CD4-positive, alpha-beta T cell treated with Interleukin-1 beta for 1 hour (primary cell): Measurements from ENCODE around the gene DNAH14.

Experiments
- DNase-seq, 2 donors: peaks; one replicate each; pipeline ENCODE4 v3.0.0-alpha.2; 2020 to 2022

DNAH14 gene

DNA sequence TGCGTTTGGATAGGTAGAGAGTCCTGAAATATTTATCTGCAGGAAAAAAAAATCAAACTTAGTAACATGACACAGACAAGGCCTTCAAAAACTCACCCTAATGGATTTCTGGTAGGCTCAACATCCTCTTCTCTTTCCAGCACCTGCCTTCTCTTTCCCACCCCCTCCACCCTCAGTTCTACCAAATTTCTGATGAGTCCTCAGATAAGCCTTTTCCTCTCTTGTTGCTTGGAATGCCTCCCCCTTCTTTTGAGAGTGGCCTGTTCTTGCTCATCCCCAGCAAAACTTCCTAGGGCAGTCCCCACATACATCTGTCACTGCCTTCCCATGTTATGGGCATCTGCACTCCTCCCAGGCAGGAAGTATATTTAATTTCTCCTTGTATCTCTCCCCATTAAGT is 506.0 kb downstream of the DNAH14 start:
- DNase-seq: no peak

DNA sequence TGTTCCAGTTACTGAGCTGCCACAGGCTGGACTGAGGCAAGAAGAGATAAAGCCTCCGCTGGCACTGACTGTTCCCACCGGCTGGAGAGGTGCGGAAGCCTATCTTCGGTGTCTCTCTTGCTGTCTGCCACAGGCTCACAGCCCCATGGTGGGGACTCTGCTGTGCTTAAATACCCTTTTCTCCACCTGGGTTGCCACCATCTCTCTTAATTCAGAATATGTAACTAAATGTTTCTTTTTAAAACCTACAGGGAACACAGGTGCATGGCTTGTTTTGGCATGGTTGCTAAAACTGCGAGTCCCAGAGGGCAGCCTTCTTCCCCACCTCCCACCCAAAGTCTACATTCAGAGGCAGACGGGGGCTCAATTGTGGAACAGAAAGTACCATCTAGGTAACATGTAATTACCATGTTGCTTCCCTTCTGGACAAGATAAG is 506.5 kb downstream of the DNAH14 start:
- DNase-seq: no peak

DNA sequence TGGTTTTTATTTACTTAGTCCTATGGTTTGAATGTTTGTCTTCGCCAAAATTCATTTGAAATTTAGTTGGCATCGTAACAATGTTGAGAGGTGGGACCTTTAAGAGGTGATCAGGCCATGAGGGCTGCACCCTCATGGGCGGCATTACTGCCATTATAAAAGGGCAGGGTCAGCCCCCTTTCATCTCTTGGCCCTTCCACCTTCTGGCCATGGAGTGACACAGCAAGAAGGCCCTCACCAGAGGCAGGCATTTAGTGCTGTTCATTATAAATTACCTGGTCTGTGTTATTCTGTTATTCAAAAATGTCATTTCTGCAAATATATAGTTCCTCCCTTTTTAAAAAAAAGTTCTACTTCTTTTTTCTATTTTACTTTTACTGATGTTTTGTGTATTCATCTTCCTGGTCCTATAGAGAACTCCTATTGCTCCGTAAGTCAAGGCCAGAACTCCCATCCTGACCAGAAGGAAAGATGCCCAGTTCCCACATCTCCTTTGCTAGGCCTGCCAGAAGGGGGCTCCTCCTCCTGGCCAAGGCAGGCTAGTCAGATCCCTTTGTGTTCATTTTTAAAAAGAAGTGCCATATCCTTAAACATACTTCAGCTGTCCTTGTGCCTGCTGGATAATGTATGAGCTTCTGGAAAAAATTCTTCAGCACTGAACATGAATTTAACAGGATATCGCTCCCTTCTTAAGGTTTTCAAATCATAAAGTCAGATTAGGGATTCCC is 508.4 kb downstream of the DNAH14 start:
- no peak for DNase-seq

DNA sequence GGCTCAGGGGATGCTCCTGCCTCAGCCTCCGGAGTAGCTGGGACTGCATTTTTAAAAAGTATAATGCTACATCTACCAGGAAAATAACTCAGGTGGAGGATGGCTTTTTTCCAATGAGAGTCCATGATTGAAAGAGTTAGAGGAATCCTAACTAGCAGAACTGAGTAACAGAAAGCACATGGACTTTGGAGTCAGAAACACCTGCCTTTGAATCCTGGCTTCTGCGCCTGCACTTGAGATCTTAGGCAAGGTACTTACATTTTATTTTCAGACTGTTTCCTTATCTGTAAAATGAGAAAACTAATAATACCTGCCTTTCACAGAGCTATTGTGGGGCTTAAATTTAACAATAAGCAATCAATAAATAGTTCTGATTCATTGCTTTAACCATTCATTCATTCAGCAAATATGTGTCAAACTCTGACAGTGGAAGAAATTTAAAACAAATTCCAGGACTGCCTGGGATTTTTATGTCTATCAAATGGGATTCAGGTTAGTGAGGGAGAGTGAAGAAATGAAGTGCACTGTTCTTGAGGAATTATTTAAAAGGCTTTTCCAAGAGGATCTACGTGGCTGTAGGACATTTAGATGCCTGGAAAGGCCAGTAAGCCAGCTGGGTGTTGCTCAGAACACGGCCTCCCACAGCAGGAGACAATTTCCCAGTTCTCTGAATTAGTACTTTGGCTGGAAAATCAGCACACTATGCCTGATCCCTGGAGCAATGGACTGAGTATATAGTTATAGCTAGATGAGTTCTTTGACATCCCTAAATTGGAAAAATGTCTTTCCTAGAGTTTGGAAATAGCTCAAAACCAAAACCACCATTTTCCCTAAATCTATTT is 511.1 kb downstream of the DNAH14 start:
- no peak for DNase-seq

DNA sequence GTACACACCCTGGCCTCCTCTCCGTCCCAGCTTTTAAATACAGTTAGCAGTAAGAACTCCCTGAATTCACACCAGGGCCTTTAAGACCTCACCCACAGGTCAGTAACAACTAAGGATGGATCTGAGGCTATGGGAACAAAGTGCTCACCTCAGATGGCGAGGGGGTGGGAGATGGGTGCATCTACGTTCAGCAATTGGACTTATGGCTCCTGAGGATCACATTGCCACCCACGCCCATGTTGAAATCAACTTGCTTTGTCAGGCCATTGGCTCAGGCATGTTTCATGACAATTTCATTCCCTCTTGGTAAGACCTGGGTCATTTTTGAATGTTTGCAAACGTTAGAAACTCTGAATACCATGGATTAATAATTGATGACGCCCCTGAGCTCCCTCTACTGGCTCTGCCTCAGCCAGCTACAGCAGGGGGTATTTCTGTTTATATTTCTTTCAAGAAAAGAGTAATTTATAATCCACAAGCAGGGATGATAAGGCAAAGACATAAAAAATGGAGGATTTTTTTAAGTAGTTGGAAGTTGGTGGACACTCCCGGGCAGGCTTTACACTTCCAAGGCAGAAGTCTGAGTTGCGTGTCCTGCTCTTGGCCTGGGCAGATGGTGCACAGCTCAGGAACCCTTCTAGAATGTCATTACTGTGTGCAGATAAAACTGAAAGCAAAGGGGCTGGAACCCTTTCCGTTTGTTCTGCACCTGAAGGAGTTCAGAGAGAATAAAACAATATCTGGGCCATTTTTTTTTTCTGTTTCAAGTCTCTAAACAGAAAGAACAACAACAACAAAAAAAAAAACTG is 512.0 kb downstream of the DNAH14 start:
- DNase-seq: no peak

- DNase-seq: no peak
Observed at GRCh38 chr1:225442123-225442505, 512.6 kb downstream of the DNAH14 start.

- DNase-seq: no peak
Observed at GRCh38 chr1:225445639-225446594, 516.4 kb downstream of the DNAH14 start.

GRCh38 chr1:225446595-225446960 is 517.1 kb downstream of the DNAH14 start:
- DNase-seq: no peak

- no peak for DNase-seq
Observed at GRCh38 chr1:225446981-225447615, 517.6 kb downstream of the DNAH14 start.

DNA sequence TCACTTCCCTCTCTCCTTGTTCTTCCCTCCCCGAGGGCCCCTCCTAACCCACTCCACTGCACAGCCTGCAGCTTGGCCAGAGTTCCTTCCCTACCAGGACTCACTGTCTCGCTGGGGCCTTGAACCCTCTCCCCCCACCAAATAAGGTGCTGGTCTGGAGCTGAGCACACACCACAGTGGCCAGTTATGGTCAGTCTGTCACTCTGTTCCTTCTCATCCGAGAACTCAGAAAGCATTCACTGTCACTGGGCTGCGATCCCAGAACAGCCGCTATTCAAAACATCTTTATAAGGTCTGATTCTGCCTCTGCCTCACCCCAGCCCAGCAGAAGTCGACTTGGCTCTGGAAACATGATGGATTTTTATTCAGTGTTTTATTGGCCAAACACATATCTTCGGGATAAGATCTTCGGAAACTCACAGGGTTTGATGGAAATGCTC is 518.2 kb downstream of the DNAH14 start:
- DNase-seq: no peak

DNA sequence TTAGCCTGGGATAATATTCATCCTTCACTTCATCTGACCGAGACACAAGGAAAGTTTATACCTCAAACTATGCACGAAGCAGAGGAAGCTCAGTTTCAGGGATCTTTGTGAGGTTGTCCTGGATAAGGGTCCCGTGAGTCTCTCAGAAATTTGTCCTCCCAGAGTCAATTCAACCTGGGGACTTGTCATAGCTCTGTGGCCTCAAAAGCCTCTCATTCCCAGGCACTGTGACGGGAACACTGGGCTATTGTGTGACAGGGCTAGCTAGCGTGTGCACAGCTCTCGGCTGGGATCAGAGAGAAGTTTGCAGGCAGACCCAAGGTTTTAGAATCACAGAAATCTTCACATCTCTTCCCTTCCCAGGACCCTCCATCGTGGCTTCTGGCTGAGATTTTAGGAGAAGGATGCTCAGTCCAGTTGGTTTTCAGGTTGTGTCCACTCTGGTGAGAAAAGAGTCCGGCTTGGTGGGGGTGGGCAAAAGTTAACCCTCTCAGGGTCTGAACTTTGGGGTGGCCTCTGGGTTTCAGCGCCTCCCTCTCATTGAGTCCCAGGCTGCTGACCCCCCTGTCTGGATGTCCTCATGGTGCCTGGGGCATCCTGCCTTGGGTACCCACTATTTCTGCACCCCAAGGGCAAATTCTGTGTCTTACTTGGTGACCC is 518.8 kb downstream of the DNAH14 start:
- DNase-seq: no peak
